CD14-positive monocyte (primary cell): ENCODE data around the gene GNAT3. TPM values are rescaled to one million over a fixed set of nuclear protein-coding genes. Genes with fewer than 3 reads are reported as not detected.

Source experiments
- DNase-seq, 3 donors: peaks; one replicate each; pipeline ENCODE4 v3.0.0-alpha.2; 2011 to 2022
- H2AFZ ChIP-seq: 2 replicates; pipeline ENCODE4 v1.6.0; 2012; ENCODE audit warnings: mild to moderate bottlenecking, low read depth, low read length, inconsistent platforms; ENCODE audit not compliant: insufficient read depth, poor library complexity, severe bottlenecking
- H3K27ac ChIP-seq, 2 donors: 1 replicate in 1 of 2; 2 replicates in 1 of 2; pipeline ENCODE4 v1.5.1; 2012 to 2013; ENCODE audit warnings: low read length in 2 of 2, control low read depth in 1 of 2, inconsistent platforms in 1 of 2, low read depth in 1 of 2, mild to moderate bottlenecking in 1 of 2
- H3K27me3 ChIP-seq, 2 donors: one replicate each; pipeline versions ENCODE4 v1.6.0 to v1.6.1; 2011 to 2013; ENCODE audit warnings: low read length in 2 of 2; ENCODE audit not compliant: control insufficient read depth in 2 of 2, insufficient read depth in 2 of 2
- H3K36me3 ChIP-seq, 2 donors: replicated peaks in 1 of 2; 1 replicate in 1 of 2; 2 replicates in 1 of 2; pipeline versions ENCODE4 v1.5.1 to v1.6.1; 2012 to 2013; ENCODE audit warnings: low read length in 2 of 2, control low read depth in 1 of 2, inconsistent platforms in 1 of 2, mild to moderate bottlenecking in 1 of 2; ENCODE audit not compliant: insufficient read depth in 2 of 2, control insufficient read depth in 1 of 2
- H3K4me1 ChIP-seq, 2 donors: 1 replicate in 1 of 2; 2 replicates in 1 of 2; pipeline versions ENCODE4 v1.5.1 to v1.6.1; 2012 to 2013; ENCODE audit warnings: low read length in 2 of 2, control low read depth in 1 of 2, inconsistent platforms in 1 of 2, mild to moderate bottlenecking in 1 of 2, moderate library complexity in 1 of 2; ENCODE audit not compliant: insufficient read depth in 2 of 2, control insufficient read depth in 1 of 2
- H3K4me2 ChIP-seq: replicated peaks from 2 replicates; pipeline ENCODE3; 2012; ENCODE audit warnings: low read length, moderate library complexity, mild to moderate bottlenecking; ENCODE audit not compliant: poor library complexity, severe bottlenecking; ENCODE audit errors: extremely low read depth
- H3K4me3 ChIP-seq, 3 experiments: fragments of 200-600 bp in 1 of 3; sonication (generic) in 1 of 3; replicated peaks in 1 of 3; 1 replicate in 2 of 3; 2 replicates in 1 of 3; pipeline ENCODE4 v1.5.1; 2011 to 2013; ENCODE audit warnings: low read length in 3 of 3, mild to moderate bottlenecking in 3 of 3, control low read depth in 2 of 3, low read depth in 2 of 3, inconsistent platforms in 1 of 3, moderate library complexity in 1 of 3
- H3K79me2 ChIP-seq: 2 replicates; pipeline ENCODE4 v1.6.0; 2012; ENCODE audit warnings: mild to moderate bottlenecking, control low read depth, inconsistent platforms, low read length, moderate library complexity; ENCODE audit not compliant: insufficient read depth
- H3K9ac ChIP-seq: 2 replicates; pipeline ENCODE4 v1.6.0; 2017; ENCODE audit warnings: low read length, mild to moderate bottlenecking; ENCODE audit not compliant: insufficient read depth, poor library complexity, severe bottlenecking
- H3K9me3 ChIP-seq, 2 donors: replicated peaks in 1 of 2; 1 replicate in 1 of 2; 2 replicates in 1 of 2; pipeline versions ENCODE4 v1.5.1 to v1.6.1; 2012 to 2013; ENCODE audit warnings: low read length in 2 of 2, control low read depth in 1 of 2; ENCODE audit not compliant: control insufficient read depth in 1 of 2, insufficient read depth in 1 of 2
- H4K20me1 ChIP-seq: 2 replicates; pipeline ENCODE4 v1.6.0; 2012; ENCODE audit warnings: mild to moderate bottlenecking, low read length, control low read depth, moderate library complexity; ENCODE audit not compliant: insufficient read depth
- H3K27ac Mint-ChIP-seq, 7 donors: one replicate each; pipeline ENCODE4 v1.8.0; 2020; ENCODE audit warnings: mild to moderate bottlenecking in 7 of 7, mixed read lengths in 7 of 7, moderate library complexity in 6 of 7, inconsistent platforms in 2 of 7
- H3K27me3 Mint-ChIP-seq, 3 donors: one replicate each; pipeline ENCODE4 v1.8.0; 2021 to 2022; ENCODE audit warnings: low read depth in 3 of 3, mild to moderate bottlenecking in 3 of 3, mixed read lengths in 3 of 3, moderate library complexity in 3 of 3, inconsistent platforms in 1 of 3
- H3K36me3 Mint-ChIP-seq, 2 donors: one replicate each; pipeline ENCODE4 v1.8.0; 2020; ENCODE audit warnings: mixed read lengths in 2 of 2, inconsistent platforms in 1 of 2, mild to moderate bottlenecking in 1 of 2
- H3K4me1 Mint-ChIP-seq: one replicate; pipeline ENCODE4 v1.8.0; 2020; ENCODE audit warnings: mild to moderate bottlenecking, mixed read lengths
- H3K4me3 Mint-ChIP-seq, 2 donors: one replicate each; pipeline ENCODE4 v1.8.0; 2020; ENCODE audit warnings: mild to moderate bottlenecking in 2 of 2, mixed read lengths in 2 of 2, moderate library complexity in 1 of 2
- H3K9me3 Mint-ChIP-seq, 7 donors: one replicate each; pipeline ENCODE4 v1.8.0; 2020 to 2022; ENCODE audit warnings: mixed read lengths in 7 of 7, mild to moderate bottlenecking in 6 of 7, moderate library complexity in 6 of 7, inconsistent platforms in 2 of 7
- WGBS: methylation state at CpG from one replicate; pipeline ENCODE4 v1.1.5; 2013; ENCODE audit warnings: missing lambda C conversion rate; ENCODE audit not compliant: insufficient coverage; 5-methylcytosine and 5-hydroxymethylcytosine counted together
- intact Hi-C, 2 donors: fragments of 100-400 bp; cut with micrococcal nuclease; formaldehyde crosslinking; loops; one replicate each; pipeline versions ENCODE4 v1.15.0 to v1.15.1; 2023
- polyA plus RNA-seq, 3 donors: library from polyadenylated mRNA; depleted of rRNA in 1 of 3; unstranded in 2 of 3; stranded (reverse) in 1 of 3; fragments of 300-500 nt in 2 of 3; fragments of >200 nt in 1 of 3; fragmentation: Illumina TruSeq in 2 of 3; gene quantifications; 1 replicate in 2 of 3; 2 replicates in 1 of 3; pipeline ENCODE4 v1.2.3, GENCODE V29; 2012 to 2021
- TF ChIP-seq, protein P1 (sequence below): fragments of 200-600 bp; IDR thresholded peaks from one replicate; pipeline ENCODE4 v1.8.0; 2022; ENCODE audit warnings: antibody characterized with exemption, mild to moderate bottlenecking

The GNAT3 gene
- polyA plus RNA-seq, 3 donors: not detected

DNA sequence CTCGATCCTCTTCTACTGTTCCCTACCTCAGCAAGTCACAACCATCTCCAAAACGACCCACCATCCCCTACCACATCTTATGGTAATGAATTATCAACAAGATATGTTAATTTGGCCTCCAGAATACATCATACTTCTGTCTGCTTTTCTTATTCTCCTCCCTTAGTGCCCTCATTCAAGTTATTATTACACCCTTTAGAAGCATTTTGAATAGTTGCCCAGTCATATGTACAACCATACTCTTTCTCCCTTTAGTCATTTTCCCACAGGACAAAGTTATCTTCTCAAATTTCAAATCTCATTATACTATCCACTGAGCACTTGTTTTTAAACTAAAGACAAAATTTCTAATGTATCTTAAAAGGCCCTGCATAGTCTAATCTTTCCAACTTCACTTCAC is 71.0 kb downstream of the GNAT3 start:
- Histone ChIP-seq H3K36me3 (no peaks in the 10 kb centered on the region), H2AFZ (no peak overlapping the region), H4K20me1 (no peaks in the 10 kb centered on the region), H3K4me2 (peak overlapping the region; percentile 62), H3K9ac (no peak overlapping the region), H3K79me2 (no peaks in the 10 kb centered on the region), H3K27ac (peak overlapping the region in 1 of 2 donors; percentile 67), H3K4me3 (peak overlapping the region in 1 of 3 experiments; percentile 60), H3K27me3 (no peaks in the 10 kb centered on the region), H3K4me1 (peaks cover 63 to 75% of the 10 kb centered on the region in 2 donors), H3K9me3 (peaks cover 3% of the 10 kb centered on the region in 2 donors)
- H3K27me3 Mint-ChIP-seq: peaks cover 0 to 2% (median 0%) of the 10 kb centered on the region in 3 donors
- intact Hi-C loops: no loop called here
- DNase-seq: no peak
- H3K36me3 Mint-ChIP-seq: peaks cover 0 to 3% of the 10 kb centered on the region in 2 donors
- H3K4me1 Mint-ChIP-seq: peaks cover 72% of the 10 kb centered on the region
- peaks cover 2 to 11% (median 4%) of the 10 kb centered on the region in 7 donors for H3K9me3 Mint-ChIP-seq
- no CpG with 5 or more reads among the region's 2 CpGs for WGBS
- H3K27ac Mint-ChIP-seq: peak overlapping the region; percentile 78 to 93 (median 90)
- TF ChIP-seq, protein P1, sequence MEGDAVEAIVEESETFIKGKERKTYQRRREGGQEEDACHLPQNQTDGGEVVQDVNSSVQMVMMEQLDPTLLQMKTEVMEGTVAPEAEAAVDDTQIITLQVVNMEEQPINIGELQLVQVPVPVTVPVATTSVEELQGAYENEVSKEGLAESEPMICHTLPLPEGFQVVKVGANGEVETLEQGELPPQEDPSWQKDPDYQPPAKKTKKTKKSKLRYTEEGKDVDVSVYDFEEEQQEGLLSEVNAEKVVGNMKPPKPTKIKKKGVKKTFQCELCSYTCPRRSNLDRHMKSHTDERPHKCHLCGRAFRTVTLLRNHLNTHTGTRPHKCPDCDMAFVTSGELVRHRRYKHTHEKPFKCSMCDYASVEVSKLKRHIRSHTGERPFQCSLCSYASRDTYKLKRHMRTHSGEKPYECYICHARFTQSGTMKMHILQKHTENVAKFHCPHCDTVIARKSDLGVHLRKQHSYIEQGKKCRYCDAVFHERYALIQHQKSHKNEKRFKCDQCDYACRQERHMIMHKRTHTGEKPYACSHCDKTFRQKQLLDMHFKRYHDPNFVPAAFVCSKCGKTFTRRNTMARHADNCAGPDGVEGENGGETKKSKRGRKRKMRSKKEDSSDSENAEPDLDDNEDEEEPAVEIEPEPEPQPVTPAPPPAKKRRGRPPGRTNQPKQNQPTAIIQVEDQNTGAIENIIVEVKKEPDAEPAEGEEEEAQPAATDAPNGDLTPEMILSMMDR: no peak
- peak overlapping the region; percentile 0 to 64 for H3K4me3 Mint-ChIP-seq

DNA sequence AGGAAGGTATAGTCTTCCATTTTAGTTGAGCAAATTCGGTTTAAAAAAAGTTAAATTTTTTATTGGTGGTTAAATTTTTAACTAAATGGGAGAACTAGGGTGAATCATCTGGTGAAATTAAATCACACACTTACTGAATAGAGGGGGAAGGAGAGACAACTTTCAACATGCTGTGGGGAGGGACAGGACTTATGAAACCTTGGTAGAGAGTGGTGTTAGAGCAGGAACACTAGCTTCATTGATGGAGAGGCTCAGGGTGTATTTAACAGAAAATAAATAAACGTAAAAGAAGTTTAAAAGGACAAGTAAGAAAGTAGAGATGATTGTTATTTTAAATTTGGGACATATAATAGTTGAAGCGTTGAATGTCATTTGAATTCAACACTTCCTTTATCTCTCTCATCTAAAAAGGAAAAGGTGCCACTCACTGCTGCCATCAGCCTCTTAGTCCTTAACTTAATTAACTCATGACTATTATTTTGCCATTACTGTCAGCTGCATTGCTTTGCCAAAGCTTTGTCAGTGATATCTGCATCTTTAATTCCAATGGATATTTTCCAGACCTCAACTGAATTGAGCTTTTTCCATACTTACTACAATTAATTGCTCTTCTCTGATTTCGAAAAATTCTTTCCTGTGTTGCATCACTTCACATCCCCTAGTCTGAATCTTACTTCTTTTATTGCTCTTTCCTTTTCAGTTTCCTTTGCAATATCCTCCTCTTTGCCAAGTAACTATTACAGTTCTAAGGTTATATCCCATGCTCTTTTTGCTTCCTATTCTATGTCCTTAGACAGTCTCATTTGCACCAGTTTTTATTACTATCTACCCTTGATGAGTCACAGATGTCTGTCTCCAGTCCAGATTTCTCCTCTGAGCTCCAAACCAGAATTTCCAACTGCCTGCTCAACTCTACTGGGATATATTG is 71.7 kb downstream of the GNAT3 start:
- H3K4me1 ChIP-seq: peaks cover 57 to 67% of the 10 kb centered on the region in 2 donors
- H3K4me3 ChIP-seq: peak overlapping the region in 1 of 3 experiments; percentile 60
- no peaks in the 10 kb centered on the region for H3K27me3 ChIP-seq
- peaks cover 65% of the 10 kb centered on the region for H3K4me1 Mint-ChIP-seq
- H3K27ac Mint-ChIP-seq: peak overlapping the region; percentile 78 to 93 (median 90)
- no peak overlapping the region for H3K9ac ChIP-seq
- H3K27ac ChIP-seq: peak overlapping the region in 1 of 2 donors; percentile 67
- H3K4me2 ChIP-seq: peak overlapping the region; percentile 62
- TF ChIP-seq, protein P1: no peak
- no peaks in the 10 kb centered on the region for H3K36me3 ChIP-seq
- DNase-seq: peak; percentile 20 to 58 (median 56)
- H3K9me3 ChIP-seq: peaks cover 3 to 6% of the 10 kb centered on the region in 2 donors
- peaks cover 0 to 2% (median 0%) of the 10 kb centered on the region in 3 donors for H3K27me3 Mint-ChIP-seq
- 20% methylated on average over 1 of the region's 4 CpGs for WGBS
- peak overlapping the region; percentile 0 to 65 for H3K4me3 Mint-ChIP-seq
- H3K9me3 Mint-ChIP-seq: peaks cover 4 to 14% (median 7%) of the 10 kb centered on the region in 7 donors
- H2AFZ ChIP-seq: no peak overlapping the region
- intact Hi-C loops: no loop called here
- no peaks in the 10 kb centered on the region for H4K20me1 ChIP-seq
- H3K36me3 Mint-ChIP-seq: peaks cover 0 to 3% of the 10 kb centered on the region in 2 donors
- no peaks in the 10 kb centered on the region for H3K79me2 ChIP-seq
